C4-2B (cell line): ENCODE measurements around the gene C14orf132.

ENCODE experiments used
- ZFX ChIP-seq: fragments of 450-650 bp; IDR thresholded peaks from 2 replicates; pipeline ENCODE4 v1.6.1; 2017
- TF ChIP-seq, protein P1 (sequence below): fragments of 450-650 bp; conservative IDR thresholded peaks from 2 replicates; pipeline ENCODE4 v1.5.1; 2017; ENCODE audit warnings: mild to moderate bottlenecking

- TF ChIP-seq, protein P1, sequence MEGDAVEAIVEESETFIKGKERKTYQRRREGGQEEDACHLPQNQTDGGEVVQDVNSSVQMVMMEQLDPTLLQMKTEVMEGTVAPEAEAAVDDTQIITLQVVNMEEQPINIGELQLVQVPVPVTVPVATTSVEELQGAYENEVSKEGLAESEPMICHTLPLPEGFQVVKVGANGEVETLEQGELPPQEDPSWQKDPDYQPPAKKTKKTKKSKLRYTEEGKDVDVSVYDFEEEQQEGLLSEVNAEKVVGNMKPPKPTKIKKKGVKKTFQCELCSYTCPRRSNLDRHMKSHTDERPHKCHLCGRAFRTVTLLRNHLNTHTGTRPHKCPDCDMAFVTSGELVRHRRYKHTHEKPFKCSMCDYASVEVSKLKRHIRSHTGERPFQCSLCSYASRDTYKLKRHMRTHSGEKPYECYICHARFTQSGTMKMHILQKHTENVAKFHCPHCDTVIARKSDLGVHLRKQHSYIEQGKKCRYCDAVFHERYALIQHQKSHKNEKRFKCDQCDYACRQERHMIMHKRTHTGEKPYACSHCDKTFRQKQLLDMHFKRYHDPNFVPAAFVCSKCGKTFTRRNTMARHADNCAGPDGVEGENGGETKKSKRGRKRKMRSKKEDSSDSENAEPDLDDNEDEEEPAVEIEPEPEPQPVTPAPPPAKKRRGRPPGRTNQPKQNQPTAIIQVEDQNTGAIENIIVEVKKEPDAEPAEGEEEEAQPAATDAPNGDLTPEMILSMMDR, result no peak
- TF ChIP-seq ZFX, result no peak
These were observed 86.4 kb downstream of the C14orf132 start for GRCh38 chr14:96125536-96125935.
